Activated T-helper 1 cell treated with anti-CD3 and anti-CD28 coated beads, Interleukin-2, amount 50 U/mL, for 16 hours (primary cell): Measurements from ENCODE around the gene SLC4A5.
"Not testable (repeated sequence)": the region's sequence is repeated elsewhere in the genome, so short reads cannot be mapped to it uniquely, and the experiment has no call there.

Experiments
- DNase-seq, 2 donors: peaks; one replicate each; pipeline ENCODE4 v3.0.0-alpha.2; 2020; ENCODE audit warnings: low read depth in 1 of 2, low spot score in 1 of 2

SLC4A5 gene

DNA sequence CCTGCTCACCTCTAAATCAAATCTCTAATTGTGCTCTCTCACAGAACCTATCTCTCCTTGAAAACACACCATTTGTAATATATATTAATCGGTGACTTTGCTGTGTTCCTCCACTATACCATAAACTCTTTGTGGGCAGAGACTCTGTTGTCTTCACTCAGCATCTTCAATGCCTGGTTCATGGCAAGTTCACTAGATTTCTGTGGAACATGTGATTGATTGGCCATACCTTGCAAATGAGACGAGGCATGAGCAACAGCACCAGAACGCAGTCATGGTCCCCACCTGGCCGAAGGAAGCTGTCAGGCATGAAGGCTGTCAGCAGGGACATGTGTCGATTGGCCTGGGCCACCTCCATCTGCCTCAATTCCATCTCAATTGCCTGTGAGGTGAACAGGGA is 25.3 kb upstream of the SLC4A5 start:
- DNase-seq = no peak

DNA sequence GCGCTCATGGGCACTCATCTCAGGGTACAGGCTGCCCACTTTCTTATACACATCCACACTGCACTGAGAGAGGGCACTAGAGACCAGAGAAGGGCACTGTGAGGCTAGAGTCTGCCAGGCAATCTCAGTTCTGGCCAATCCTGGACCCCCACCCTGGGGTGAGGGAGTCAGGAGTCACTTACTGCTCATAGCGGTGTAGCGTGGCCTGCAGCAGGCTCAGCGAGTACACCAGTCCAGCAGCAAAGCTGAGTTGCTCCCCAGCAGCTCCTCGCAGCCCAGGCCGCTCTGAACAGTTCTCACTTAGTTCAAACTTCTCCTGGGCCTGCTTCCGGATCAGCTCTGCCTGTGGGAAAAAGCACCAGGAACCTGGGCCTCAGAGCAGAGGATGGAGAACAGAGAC is 24.6 kb upstream of the SLC4A5 start:
- DNase-seq = no peak

DNA sequence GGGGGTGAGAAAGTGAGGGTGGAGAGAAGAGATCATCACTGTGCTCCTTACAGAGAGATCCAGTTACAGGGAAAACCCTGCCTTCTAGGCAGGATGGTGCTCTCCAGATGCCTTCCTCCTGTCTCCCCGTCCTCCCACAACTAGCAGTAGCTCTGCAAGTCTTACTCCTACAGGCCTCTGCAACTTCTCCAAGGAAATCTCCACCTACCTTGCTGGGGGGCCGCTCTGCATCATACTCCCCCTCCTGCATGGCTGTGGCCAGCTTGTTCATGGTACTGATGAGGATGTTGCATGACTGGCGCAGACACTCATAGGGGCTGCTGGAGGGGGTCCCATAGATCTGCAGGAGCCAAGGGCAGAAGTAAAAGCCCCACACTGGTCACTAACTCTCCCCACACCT is 22.8 kb upstream of the SLC4A5 start:
- no peak for DNase-seq

DNA sequence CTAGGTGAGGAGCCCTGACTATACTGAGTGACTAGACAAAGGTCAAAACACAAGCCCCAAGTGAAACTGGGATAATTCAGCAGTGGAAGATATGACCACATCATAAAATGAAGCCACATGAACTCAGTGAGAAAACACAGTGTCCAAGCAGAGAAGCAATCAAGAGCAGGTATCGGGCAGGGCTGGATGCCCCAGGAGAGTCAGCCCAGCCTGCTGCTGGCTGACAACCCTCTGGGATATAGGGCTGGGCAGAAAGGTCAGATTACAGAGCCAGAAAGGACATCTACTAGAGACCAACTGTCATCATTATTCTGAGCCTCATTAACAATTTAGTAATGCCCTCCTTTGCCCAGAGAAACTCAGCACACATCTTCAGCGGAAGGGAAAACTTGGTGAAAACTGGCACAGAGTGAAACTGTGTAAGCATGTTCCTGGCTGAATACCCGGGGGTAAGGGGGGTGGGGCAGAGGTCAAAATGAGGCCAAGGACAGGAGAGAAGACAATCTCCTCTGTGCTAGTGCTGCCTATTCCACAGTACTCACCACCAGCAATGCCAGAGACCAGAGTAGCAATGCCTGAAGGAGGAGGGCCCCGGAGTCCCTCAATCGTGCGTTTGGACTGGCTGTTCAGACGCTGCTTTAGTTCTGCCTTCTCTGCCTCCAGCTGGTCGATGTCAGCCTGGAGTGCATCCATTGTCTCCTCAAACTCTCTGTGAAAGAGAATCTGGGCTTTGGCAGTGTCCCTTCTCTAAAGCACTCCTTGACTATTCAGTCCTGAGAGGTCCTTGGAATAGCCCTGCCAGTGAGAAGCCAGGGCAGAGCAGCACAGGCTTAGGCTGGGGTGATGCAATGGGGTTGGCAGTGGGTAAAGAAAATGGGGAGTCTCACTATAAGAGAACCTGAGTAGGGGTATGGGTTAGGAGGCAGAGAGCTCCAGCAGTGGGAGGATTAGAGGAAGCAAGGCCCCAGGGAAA is 21.6 kb upstream of the SLC4A5 start:
- no peak for DNase-seq

DNA sequence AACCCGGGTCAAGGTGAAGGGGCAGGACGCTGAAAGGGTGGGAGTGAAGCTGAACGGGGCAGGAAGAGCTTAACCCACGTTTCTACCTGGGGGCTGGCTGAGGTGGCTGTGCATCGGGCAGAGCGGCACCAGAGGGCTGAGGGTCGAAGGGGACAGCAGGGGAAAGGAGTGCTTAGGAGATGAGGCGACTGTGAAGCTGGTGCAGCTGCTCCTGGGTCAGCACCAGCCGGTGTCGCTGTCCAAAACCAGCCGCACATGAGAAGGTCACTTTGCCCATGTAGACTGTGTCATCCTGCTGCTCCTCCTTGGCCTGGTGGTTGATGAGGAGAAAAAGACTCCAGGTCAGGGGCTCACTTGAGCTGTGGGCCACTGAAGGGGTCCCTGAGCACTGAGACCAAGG is 18.1 kb upstream of the SLC4A5 start:
- DNase-seq = no peak

DNA sequence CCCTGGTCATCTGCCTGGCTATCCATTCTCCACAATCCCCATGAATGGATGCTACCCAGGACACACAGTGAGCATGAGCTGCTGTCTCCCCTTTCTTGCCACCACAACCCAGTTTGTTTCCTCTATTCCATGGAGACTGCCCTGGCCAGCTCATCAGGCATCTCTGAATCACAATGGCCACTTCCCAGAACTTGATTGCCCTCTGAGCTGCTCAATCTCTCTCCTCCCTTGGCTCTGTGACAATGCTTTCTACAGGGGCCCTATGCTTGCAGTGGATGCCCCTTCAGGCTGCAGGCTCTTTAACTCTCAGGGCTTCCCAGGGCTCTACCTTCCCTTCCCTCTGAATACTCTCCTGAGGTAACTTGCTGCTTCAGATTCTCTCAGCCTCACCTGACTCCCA is 14.4 kb upstream of the SLC4A5 start:
- no peak for DNase-seq

DNA sequence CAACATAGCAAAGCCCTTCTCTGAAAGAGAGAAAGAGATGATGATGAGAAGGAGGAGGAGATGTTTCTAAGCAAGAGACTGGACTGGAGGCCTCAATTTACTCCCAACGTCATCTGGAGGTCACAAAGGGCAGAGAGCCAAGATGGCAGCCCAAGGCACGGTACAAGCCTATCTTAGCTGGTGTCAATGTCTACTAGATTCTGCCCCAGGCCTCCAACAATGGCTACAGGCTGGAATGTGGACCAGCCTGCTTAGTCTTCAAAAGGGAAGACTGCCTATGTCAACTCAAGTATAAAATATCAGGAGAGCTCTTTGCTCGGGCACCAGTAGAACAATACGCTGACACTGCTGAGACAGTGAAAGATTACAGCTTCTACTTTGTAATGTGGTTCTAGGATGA is 6.7 kb upstream of the SLC4A5 start:
- no peak for DNase-seq

DNA sequence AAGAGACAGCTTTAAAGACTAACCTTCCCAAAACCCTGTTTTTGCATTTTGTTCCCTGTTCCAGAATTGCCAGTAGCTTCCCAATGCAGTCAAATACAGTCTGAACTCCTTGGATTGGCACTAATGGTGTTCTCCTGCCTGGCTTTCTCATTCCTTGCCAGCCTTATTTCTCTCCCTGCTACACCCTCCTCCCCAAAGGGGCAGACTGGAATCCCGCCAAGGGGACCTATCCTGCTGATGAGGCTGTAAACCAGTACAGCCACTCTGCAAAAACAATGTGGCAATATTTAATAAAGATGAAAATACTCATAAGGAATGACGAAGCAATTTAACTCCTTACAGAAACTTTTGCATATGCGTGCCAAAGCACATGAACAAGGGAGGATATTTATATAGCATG is 4.5 kb upstream of the SLC4A5 start:
- no peak for DNase-seq

DNA sequence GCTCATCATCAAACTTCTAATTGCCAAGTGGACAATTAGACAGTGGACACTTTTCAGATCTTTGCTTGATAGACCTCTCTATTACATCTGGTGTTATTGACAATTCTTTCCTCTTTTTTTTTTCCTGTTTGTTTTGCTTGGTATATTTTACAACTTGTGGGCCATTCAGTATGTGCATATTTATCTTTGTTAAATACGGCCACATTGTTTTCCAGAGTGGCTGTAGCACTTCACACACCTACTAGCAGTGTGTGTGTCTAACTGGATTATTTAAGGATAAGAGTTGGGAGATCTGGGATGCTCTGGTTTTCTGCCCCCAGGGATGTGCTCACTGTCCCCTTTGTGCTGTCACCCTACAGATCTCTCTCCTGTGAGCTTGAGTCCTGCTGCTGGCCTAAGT is 4.1 kb upstream of the SLC4A5 start:
- no peak for DNase-seq

DNA sequence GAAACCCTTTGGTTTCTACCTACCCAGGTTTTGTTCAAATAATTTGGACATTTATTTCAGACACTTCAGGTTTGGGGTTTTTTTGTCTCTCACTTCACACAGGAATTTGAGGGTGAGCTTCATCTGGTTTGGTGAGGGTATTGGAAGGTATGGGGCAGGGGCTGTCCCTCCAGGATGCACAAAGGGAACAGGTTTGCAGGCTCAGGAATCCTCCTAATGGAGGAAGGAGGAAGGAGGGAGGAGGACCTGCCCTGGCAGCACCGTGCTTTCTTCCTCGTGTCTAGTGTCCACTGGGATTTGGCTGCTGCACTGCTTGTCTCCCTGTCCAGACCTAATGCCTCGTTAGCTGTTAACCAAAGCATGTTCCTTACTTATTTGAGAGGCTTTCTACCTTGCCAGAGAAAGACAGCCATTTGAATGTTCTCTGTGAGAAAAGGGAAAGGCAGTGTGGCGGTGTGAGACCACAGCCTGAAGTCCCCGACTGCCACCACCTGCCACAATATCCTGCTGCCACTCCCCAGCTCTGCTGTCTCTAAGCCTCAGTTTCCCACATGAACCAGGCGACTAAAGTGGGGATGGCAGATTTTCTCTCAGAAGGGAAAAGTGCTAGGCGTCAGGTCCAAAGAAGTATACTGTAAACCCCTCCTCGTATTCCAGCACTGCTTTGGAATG is 2.2 kb upstream of the SLC4A5 start:
- no peak for DNase-seq

DNA sequence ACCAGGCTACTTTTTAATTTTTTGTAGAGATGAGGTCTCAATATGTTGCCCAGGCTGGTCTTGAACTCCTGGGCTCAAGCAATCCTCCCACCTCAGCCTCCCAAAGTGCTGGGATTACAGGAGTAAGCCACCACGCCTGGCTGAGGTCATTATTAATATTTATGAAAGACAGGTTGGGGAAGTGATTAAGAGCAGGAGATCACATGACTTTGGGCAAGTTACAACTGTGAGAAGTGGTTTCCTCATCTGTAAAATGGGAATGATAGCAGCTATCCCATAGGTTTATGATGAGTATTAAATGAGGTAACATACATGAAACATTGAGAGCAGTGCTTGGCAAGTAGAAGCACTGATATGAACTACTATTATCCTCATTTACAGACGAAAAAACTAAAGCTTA is 7.0 kb downstream of the SLC4A5 start:
- not testable (repeated sequence) for DNase-seq

DNA sequence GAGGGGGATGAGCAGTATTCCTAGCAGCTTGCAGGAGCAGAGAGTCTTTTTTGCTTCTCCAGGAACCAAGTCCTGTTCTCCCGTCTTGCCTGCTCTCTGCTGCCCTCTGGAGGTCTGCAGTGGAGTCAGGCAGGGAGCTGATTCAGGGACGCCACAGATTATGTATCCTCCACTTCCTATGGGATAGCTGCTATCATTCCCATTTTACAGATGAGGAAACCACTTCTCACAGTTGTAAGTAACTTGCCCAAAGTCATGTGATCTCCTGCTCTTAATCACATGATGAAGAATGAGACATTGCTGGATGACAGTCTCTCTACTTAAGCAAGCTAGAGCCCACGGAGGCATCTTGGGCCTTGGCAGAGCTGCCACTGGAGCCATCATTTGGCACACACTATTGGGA is 8.3 kb downstream of the SLC4A5 start:
- DNase-seq = peak; percentile 46 to 52

DNA sequence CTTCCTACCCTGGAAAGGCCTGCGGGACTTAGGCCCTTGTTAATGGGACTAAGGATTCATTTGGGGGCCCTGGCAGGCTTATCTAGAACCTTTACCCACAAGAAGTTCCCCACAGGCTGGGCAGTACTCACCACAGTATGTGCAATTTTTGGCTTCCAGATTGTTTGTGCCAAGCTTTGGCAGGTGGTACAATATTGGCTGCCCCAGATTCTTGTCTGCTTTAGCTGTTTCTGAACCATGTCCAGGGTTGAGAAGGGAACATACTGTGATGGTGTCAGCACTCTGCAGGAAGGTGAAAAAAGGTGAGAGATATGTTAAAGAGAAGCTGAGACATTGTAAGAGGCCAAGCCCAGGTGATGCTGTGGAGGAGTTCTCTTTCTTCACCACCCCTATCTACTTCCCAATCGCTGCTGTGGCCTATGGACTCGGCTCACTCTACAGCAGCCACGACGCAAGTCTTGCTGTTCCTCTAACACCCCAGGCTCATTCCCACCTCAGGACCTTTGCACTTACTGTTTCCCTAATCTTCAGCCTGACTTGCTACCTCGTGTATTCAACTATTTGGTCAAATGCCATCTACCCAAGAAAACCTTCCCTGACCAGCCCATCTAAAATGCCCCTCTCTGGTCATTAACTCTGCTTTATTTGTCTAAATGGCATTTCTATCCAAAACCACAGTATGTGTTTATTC is 9.2 kb downstream of the SLC4A5 start:
- no peak for DNase-seq

DNA sequence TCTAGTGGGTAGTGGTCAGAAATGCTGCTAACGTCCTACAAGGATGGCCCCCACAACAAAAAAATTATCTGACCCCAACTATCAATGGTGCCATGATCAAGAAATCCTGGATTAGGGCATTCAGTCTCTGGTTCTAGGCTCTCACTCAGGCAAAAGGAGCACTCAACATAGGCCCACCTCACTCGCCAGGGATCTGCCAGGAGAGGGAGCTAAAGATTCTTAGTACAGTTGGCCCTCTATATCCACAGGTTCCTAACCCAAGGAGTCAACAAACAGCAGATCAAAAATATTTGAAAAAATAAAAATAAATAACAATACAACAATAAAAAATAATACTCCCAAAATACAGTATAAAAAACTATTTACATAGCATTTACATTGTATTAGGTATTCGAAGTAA is 10.0 kb downstream of the SLC4A5 start:
- no peak for DNase-seq

DNA sequence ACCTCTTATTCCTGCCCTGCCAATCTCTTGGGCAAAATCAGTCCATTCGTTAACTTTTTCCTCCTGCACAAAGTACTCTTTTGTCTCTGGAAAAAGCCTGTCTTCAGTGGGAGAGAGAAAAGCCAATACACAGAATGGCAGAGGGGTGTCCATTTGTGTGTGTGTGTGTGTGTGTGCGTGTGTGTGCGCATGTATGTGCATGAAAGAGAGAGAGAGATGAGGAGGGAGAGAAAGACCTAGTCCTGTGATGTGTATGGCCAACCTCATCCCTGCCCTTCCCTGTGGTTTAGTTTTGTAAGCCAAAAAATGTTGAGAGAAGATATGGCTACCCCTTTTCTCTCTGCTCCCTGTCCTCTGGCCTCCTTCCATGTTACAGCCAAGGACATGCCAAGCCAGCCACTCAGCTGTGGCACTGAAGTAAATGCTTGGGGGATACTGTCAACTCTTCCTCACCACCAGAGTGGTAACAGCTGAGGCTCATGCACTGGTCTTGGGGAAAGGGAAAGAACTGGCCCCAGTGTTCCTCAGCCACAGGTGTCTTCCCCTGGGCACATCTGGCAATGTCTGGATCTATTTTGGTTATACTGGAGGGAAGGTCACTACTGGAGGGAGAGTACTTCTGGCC is 10.6 kb downstream of the SLC4A5 start:
- no peak for DNase-seq

DNA sequence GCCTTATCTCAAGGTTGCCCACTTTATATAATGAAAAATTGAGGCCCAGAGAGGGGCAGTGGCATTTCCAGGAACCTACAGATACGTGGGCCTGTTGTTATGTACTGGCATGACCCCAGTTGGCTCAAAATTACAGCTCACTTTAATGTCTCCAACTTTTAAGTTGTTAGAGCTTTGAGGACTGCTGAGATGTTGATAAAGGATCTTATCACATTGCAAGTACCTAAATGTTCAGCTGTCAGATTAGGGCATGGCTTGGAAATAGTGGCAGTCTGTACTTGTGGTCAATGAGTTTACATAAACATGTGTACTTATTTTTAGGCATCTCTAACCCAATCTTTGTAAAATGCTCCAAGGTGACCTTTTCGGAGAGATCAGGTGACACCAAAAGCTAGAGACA is 14.6 kb downstream of the SLC4A5 start:
- DNase-seq = no peak

DNA sequence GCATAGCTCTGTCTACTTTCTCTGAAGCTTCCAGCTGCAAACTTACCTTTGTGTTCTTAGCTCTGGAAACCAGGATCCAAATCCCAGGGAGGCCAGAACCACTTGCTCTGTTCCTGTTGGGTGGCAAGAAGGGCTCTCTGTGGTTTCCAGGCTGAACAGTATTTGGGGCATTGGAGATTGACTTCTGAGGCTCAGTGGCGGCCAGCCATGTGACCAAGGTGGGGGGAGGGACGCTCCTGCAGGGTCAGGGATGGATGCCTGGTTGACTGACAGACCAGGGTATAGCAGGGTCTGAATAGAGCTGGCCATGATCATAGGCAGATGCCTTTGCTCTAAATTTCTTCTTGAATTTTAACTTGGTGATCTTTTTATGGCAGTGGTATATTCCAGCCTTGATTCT is 15.1 kb downstream of the SLC4A5 start:
- DNase-seq = no peak

DNA sequence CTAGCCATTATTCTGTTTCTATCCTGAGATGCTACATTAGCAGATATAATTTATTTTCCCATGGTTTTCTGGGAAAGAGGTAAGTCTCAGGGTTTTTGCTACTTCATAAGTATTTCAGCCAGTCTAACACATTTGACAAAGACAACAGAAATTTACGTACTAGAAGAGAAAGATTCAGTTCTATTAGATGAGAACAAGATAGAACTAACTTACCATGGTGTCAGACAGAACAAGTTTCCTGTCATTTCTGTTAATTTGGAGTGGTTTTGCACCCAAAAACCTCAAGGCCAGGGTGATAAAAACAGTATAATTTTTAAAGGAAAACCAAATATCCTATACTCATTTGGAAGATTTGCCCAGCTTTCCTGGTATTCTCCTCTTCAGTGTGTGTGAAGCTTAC is 15.6 kb downstream of the SLC4A5 start:
- no peak for DNase-seq

DNA sequence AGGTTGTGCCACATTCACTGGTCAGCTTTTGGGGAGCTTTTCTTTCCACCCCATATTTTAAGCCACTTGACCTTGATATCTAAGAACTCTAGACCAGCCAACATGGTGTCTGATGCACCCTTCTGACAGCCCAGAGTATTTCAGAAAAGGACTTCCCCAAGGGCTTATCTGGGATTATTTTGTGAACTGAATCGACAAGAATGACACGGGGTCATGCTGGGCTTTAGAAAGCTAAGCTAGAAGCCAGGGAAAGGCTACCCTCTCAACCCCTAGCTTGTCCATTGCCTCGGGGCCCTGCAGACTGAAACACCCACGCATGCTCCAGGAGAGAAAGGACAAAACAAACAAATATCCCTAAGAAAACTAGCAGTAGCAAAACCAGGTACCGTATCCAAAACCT is 16.0 kb downstream of the SLC4A5 start:
- DNase-seq = no peak

DNA sequence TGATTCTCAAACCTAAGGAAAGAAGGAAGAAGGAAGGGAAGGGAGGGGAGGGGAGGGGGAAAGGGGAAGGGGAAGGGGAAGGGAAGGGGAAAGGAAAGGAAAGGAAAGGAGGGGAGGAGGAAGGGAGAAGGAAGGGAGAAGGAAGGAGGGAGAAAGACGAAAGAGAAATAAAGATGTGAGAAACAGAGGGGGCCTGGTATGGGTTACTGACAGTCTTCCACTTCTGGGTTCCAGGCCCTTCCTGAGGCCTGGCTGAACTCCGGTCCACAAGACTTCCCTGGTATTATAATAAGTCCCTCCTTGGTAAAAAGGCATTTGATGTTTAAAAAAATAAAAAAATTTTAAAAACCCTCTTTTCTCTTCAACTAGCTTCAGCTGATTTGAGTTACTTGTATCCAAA is 17.4 kb downstream of the SLC4A5 start:
- DNase-seq = no peak

DNA sequence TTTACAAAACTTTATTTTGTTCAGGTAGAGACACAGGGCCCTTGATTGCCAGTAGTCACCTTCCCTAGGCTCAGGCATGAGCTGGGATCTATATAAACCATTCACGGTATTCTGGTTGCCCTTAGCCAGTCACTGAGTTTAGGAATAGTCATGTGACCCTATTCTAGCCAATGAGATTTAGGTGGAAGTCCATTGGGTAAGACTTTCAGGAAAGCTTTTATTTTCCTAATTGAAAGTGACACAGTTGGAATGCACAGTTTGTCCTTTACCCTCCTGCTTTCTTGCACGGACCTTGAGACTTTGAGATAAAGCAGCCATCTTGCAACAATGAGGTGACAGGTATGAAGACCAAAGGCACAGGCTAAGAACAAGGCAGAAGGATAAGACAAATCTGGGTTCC is 21.5 kb downstream of the SLC4A5 start:
- no peak for DNase-seq

DNA sequence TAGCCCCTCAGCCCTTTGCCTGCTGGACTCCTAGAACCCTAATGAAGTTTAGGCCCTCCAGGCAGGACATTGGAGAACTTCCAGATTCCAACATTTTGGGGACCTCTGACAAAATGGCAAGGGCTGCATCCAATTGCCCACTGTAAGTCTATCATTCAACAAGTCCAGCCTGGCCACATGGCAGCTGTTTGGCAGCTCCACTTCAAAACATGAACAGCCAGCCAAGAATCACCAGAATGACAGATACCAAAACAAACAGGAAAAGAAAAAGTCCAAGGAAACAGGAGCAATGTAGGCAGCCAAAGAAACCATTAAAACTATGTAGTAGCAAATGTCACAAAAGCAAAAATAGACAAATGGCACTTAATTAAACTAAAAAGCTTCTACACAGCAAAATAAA is 25.5 kb downstream of the SLC4A5 start:
- no peak for DNase-seq
